HK-2 (cell line): ENCODE results near the gene RPS16.

ENCODE experiments used
- DNase-seq: peaks from one replicate; pipeline ENCODE4 v3.0.0-alpha.2; 2018; ENCODE audit not compliant: unreplicated experiment

Gene RPS16

GRCh38 chr19:39449116-39449797, 13.5 kb upstream of the RPS16 start:
- no peak for DNase-seq

GRCh38 chr19:39448271-39448670, 12.5 kb upstream of the RPS16 start:
- DNase-seq, result peak; percentile 64

DNA sequence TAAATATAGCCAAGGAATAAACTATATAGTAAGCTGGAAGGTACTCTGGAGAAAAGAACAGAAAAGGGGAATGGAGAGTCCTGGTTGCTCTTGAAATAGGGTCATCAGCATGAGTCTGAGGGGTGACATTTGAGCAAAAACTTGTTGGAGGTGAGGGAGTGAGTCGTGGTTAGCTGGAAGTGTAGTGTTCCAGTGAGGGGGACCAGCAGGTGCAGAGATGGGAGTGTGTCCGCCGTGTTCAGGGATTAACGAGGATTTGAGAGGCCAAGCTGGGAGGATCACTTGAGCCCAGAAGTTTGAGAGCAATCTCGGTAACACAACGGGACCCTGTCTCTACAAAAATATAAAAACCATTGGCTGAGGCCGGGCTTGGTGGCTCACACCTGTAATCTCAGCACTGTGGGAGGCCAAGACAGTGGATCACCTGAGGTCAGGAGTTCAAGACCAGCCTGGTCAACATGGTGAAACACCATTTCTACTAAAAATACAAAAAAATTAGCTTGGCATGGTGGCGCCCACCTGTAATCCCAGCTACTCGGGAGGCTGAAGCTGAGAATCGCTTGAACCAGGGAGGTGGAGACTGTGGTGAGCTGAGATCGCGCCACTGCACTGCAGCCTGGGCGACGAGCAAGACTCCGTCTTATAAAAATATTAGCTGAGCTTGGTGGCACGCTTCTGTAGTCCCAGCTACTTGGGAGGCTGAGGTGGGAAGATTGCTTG, 10.8 kb upstream of the RPS16 start:
- DNase-seq, result no peak

DNA sequence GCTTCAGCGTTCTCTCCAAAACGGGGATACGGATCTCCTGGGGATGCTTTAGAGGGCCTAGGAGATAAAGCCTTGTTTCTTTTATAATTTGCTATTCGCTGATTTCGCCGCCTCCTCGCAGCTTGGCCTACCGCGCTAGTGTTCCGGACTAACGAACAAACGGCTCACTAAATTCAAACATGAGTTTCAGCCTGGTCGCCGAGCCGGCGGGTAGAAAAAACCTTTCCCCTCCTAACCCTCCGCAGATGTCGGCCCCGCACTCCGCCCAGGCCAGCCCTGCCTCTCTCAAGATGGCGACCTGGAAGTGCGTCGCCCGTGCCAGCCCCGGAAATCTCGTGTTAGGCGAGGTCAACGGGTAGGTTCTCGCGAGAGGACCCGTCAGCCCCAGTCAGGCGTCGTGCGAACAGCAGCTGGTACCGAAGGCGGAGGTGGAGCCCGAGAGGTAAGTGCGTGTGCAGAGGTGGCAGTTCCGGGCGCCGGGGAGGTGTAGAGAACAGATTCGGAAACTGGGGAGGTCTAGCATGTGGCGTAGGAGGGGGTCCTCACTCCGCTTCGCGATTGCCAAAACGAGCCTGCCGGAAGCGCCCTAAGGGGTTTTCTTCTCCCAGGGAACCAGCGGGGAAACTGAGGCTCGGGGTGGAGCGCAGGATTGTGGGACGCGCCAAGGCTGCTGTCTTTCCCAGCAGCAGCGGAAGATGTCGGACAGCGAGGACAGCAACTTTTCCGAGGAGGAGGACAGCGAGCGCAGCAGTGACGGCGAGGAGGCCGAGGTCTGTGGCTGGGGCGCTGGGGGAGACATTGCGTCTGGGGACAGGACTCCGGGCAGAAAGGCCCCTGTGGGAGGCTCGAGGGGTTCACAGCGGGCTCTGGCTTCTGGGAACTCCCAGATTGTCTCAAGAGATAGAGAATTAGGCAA, 9.7 kb upstream of the RPS16 start, which contains the start of gene SUPT5H:
TSS of gene SUPT5H (plus strand) at position 387 of the 916 bp plus-strand sequence. CDS start at position 696, 309 bp downstream.
- peak; percentile 97 for DNase-seq

DNA sequence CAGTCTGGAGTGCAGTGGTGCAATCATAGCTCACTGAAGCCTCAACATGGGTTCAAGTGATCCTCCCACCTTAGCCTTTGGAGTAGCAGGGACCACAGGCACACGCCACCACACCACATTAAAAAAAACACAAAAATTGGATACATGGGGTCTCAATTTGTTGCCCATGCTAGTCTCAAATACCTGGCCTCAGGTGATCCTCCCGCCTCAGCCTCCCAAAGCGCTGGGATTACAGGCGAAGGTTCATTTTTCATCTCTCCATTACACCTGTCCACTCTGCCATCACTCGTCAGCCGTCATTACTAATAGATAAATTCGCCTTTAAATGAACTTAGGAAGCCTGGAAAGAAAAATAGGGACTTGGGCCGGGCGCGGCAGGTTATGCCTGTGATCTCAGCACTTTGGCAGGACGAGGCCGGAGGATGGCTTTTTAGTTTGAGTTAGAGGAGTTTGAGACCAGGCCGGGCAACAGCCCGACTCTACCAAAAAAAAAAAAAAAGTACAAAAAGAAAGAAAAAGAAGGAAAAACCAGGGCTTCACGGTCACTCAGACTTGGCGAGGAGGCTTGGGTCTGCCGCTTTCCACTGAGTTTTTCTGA, 8.9 kb upstream of the RPS16 start:
- DNase-seq, result no peak

DNA sequence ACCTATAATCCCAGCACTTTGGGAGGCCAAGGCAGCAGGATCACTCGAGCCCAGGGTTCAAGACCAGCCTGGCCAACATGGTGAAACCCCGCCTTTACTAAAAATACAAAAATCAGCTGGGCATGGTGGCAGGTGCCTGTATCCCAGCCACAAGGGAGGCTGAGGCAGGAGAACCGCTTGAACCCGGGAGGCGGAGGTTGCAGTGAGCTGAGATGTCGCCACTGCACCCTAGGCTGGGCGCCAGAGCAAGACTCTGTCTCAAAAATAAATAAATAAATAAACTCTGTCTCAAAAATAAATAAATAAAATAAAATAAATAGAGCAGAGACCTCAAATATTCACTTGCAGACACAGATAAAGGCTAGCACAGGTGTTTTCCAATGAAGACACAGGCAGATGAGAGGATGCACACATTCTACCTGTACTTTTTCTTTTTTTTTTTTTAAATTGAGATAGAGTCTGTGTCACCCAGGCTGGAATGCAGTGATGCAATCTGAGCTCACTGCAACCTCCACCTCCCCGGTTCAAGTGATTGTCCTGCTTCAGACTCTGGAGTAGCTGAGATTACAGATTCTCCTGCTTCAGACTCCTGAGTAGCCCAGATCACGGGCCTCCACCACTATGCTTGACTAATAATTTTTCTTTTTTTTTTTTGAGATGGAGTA, 2.7 kb upstream of the RPS16 start:
- DNase-seq, result no peak

GRCh38 chr19:39436350-39436716, 584 bp upstream of the RPS16 start:
- no peak for DNase-seq

- no peak for DNase-seq
These were observed 1.3 kb downstream of the RPS16 start for GRCh38 chr19:39434123-39435076.

- no peak for DNase-seq
These were observed 2.2 kb downstream of the RPS16 start for GRCh38 chr19:39433480-39434079.

DNA sequence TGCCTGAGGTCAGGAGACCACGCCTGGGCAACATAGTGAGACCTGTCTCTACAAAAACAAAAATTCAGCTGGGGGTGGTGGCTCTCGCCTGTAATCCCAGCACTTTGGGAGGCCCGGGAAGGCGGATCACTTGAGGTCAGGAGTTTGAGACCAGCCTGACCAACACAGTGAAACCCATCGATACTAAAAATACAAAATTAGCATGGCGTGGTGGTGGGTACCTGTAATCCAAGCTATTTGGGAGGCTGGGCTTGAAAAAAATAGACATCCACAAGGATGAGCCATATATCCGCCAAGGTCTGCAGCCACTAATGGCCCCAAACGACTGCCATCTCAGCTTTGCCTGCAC, 3.1 kb downstream of the RPS16 start:
- DNase-seq, result no peak

DNA sequence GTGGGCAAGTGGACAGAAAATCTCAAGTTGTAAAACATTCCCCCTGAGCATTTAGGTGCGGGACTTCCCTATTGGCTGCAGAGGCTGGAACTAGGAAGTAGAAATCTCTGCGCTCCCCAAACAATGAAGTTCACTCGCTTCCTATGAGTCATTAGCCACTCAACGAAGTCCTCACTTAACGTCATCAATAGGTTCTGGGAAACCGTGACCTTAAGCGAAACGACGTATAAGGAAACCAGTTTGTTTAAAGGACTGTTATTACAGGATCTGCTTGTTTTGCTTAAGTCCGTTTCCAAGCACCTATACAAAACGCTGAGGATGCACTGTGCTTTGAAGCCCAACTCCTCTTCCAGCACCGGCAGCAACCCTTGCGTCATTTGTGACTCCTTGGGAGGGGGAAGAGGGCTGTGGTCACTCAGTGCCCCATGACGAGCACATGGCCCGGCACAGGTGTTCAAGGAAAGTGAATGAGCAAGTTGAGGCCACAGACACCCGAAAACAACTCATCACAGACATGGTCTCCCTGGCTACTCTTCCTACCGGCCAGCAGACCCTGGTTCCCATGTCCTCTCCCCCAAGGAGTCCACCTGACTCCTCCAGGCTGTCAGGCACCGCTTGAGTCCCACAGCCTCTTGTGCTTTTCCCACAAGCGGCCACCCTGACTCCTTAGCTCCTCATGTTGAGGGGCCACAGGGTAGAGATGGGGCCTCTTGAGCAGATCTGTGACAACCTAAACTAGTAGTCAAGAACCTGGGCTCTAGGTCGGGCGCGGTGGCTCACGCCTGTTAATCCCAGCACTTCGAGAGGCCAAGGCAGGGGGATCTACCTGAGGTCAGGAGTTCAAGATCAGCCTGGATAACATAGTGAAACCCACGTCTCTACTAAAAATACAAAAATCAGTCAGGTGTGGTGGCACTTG, 4.8 kb downstream of the RPS16 start:
- DNase-seq, result peak; percentile 81

DNA sequence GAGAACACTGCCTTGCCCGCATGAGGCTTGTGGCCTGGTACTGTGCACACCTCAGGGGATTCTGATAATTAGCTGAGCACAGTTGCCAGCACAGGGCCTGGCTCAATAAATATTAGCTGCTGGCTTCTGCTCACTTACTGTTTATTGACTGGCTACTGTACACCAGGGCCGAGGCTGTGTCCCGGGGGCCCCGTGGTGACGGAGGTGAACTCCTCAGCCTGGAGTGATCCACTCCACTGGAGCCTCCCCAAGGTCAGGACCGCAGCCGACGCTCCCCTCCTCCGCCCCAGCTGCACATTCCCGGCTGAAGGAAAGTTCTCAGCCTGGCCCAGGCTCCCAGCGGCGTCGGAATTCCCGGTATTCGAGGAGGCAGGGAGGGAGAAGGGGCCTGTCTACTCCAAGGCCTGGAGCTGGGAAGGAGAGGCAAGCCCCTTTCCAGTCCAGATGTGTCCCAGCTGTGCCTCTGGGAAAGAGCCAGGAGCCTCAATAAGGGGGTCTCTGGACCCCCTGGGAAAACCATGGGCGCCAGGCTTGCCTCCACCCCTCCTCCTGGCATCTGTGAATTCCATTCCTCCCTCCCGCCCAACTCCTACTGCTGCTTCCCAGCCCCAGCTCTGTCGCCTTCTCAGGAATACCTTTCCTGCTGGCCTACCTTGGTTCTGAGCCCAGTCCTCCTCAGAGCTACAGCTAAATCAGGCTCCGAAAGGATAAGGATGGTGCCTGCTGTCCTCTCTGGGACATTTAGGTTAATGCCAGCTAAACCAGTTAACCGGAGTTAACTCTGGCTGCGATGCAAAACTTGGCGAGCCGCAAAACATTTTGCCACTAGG, 7.3 kb downstream of the RPS16 start:
- peak; percentile 81 for DNase-seq

DNA sequence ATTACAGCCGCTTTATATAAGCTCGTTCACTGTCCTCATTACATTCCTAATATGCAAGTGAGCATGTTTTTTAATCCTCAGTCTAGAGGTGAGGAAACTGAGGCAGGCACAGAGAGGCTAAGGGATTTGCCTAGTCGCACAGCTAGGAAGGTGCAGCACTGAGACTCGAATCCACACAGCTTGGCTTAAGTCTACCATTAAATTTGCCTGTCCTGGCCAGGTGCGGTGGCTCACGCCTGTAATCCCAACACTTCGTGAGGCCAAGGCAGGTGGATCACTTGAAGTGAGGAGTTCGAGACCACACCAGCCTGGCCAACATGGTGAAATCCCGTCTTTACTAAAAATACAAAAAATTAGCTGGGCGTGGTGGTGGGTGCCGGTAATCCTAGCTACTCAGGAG, 8.0 kb downstream of the RPS16 start:
- DNase-seq, result no peak

DNA sequence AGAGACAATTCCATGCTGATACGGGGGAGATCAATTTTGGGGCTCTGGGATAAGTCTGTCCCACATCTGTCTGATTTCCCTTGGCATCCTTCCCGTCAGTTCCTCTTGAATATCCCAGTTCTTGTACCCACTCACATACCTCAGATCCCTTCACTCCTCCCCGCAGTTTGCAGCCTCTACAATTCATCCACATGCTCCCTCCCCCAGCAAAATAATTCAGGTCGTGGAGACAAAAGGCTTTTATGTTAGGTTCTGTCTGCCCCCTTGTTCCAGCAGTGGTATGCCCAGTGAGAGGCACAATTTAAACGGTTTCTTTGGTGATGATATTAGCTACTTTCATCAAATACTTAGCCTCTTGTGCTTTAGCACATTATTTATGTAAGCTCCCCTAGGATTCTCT, 9.6 kb downstream of the RPS16 start:
- DNase-seq, result no peak

DNA sequence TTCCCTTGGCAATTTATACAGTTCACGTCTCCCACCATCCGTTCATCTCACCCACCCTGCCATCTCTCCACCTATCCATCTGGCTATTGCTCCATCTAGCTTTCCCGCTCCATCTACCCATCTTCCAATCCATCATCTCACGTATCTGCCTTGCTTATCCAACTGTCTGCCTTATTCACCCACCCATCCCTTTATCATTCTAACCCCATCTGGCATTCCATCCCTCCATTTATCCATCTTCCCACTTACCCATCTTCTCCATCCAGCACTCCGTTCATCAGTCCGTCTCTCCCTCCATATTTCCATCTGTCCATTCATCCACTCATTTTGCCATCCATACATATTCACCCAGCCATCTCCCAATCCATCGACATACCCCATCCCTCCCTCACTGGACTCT, 10.0 kb downstream of the RPS16 start:
- no peak for DNase-seq

- no peak for DNase-seq
These were observed 10.8 kb downstream of the RPS16 start for GRCh38 chr19:39424934-39425333.

GRCh38 chr19:39423258-39424086, 12.3 kb downstream of the RPS16 start:
- no peak for DNase-seq
